Measurements from ENCODE around the gene SHMT1.
"Not testable (repeated sequence)": the region's sequence is repeated elsewhere in the genome, so short reads cannot be mapped to it uniquely, and the experiment has no call there.

- not testable (repeated sequence) for TF ChIP-seq CTCF (IDR thresholded peaks at IDR 0.05; ENCODE audit: borderline replicate concordance, extremely low read depth, low read length, poor library complexity, severe bottlenecking); EZH2 (IDR thresholded peaks at IDR 0.05; ENCODE audit: borderline replicate concordance, low read depth, low read length, severe bottlenecking)
Observed at GRCh38 chr17:18387583-18387982, 24.2 kb upstream of the SHMT1 start.
